GM12878 (cell line): ENCODE measurements around the gene TXNDC17. TPM values are rescaled to one million over a fixed set of nuclear protein-coding genes. Genes with fewer than 3 reads are reported as not detected.
A peak's percentile ranks its signal among the peaks of the same experiment; 100 is the strongest.

Experiments
- ATAC-seq: fragments of 200-7000 bp; cut with Tn5 transposase; 3 replicates; pipeline ENCODE4 v1.9.1; 2020; ENCODE audit warnings: mild to moderate bottlenecking, moderate library complexity
- BruUV-seq: library from RNA; stranded (reverse); fragments of 400-500 nt; replicated peaks from 2 replicates; lab custom pipeline; 2021; lab: Mats Ljungman, UMichigan
- CTCF ChIA-PET: fragments of 300-600 bp; sonication (Branson Sonifier 250); formaldehyde crosslinking; extraction: SDS; loops from one replicate; lab custom pipeline; 2021; ENCODE audit warnings: inconsistent platforms; lab: Yijun Ruan, JAX
- POLR2A ChIA-PET: fragments of 350-600 bp; formaldehyde crosslinking; extraction: SDS; loops from one replicate; lab custom pipeline; 2021; ENCODE audit warnings: inconsistent platforms; lab: Charles Lee
- RAD21 ChIA-PET: fragments of 300-600 bp; sonication (Branson Sonifier 250); formaldehyde crosslinking; loops from one replicate; lab custom pipeline; 2023; ENCODE audit warnings: antibody characterized with exemption; ENCODE audit not compliant: unreplicated experiment; lab: Charles Lee
- SMC1A ChIA-PET: fragments of 300-600 bp; sonication (Branson Sonifier 250); formaldehyde crosslinking; loops from one replicate; lab custom pipeline; 2023; ENCODE audit not compliant: unreplicated experiment, uncharacterized antibody; lab: Charles Lee
- DNase-seq: peaks from one replicate; pipeline ENCODE4 v3.0.0-alpha.2; 2011; ENCODE audit warnings: low read depth, low spot score
- FAIRE-seq: peaks from 3 replicates; lab custom pipeline; 2011; peaks lifted over from hg19 to GRCh38; lab: Jason Lieb, UNC
- H2AFZ ChIP-seq: 2 replicates; pipeline ENCODE4 v1.6.0; 2011; ENCODE audit warnings: low read depth, low read length, control low read depth; ENCODE audit not compliant: control insufficient read depth
- H3K27ac ChIP-seq: 2 replicates; pipeline ENCODE4 v1.5.1; 2011; ENCODE audit warnings: control low read depth; ENCODE audit not compliant: control insufficient read depth, insufficient read depth
- H3K27me3 ChIP-seq, 2 experiments: replicated peaks in 1 of 2; 2 replicates each; pipeline versions ENCODE4 v1.6.0 to v1.6.1; 2011; ENCODE audit warnings: low read length in 1 of 2; ENCODE audit not compliant: control insufficient read depth in 2 of 2, insufficient read depth in 2 of 2
- H3K36me3 ChIP-seq, 2 experiments: 2 replicates each; pipeline ENCODE4 v1.5.1; 2011; ENCODE audit warnings: low read length in 1 of 2; ENCODE audit not compliant: control insufficient read depth in 2 of 2, insufficient read depth in 2 of 2
- H3K4me1 ChIP-seq: 2 replicates; pipeline ENCODE4 v1.6.1; 2011; ENCODE audit warnings: mild to moderate bottlenecking, low read length, moderate library complexity, mixed read lengths; ENCODE audit not compliant: control insufficient read depth, insufficient read depth
- H3K4me2 ChIP-seq: 2 replicates; pipeline ENCODE4 v1.6.0; 2011; ENCODE audit warnings: control low read depth; ENCODE audit not compliant: control insufficient read depth, insufficient read depth
- H3K4me3 ChIP-seq: fragments of 200-600 bp; sonication (generic); 2 replicates; pipeline ENCODE4 v1.5.1; 2016
- H3K79me2 ChIP-seq: 2 replicates; pipeline ENCODE4 v1.6.0; 2011; ENCODE audit warnings: low read length; ENCODE audit not compliant: control insufficient read depth, insufficient read depth
- H3K9ac ChIP-seq: 2 replicates; pipeline ENCODE4 v1.8.0; 2011; ENCODE audit warnings: low read length, control low read depth, mixed read lengths; ENCODE audit not compliant: control insufficient read depth, insufficient read depth
- H3K9me3 ChIP-seq: replicated peaks from 3 replicates; pipeline ENCODE4 v1.5.1; 2011; ENCODE audit warnings: mild to moderate bottlenecking, low read length; ENCODE audit not compliant: control insufficient read depth, insufficient read depth
- H4K20me1 ChIP-seq: 2 replicates; pipeline ENCODE4 v1.6.0; 2011; ENCODE audit not compliant: control insufficient read depth, insufficient read depth
- CHD2 ChIP-seq: IDR thresholded peaks from 2 replicates; pipeline ENCODE4 v1.6.1; 2011; ENCODE audit warnings: low read depth, low read length, improper control_type of control experiment, borderline replicate concordance
- CREM ChIP-seq: IDR thresholded peaks from 2 replicates; pipeline ENCODE4 v1.6.1; 2014; ENCODE audit warnings: antibody characterized with exemption, low read depth
- CTCF ChIP-seq, 3 experiments: IDR thresholded peaks in 2 of 3; conservative IDR thresholded peaks in 1 of 3; 2 replicates each; pipeline ENCODE4 v1.5.1; 2011; ENCODE audit warnings: low read depth in 3 of 3, low read length in 3 of 3, mild to moderate bottlenecking in 3 of 3, control low read depth in 2 of 3, moderate library complexity in 2 of 3, inconsistent platforms in 1 of 3, mixed read lengths in 1 of 3; ENCODE audit not compliant: control insufficient read depth in 2 of 3, insufficient read depth in 1 of 3; ENCODE audit errors: extremely low read depth in 1 of 3
- IKZF1 ChIP-seq: fragments of 450-650 bp; conservative IDR thresholded peaks from 2 replicates; pipeline ENCODE4 v1.6.1; 2017; ENCODE audit warnings: antibody characterized with exemption, mild to moderate bottlenecking
- MEF2B ChIP-seq: fragments of 450-650 bp; IDR thresholded peaks from 2 replicates; pipeline ENCODE4 v1.6.1; 2018; ENCODE audit warnings: mild to moderate bottlenecking, moderate library complexity; ENCODE audit not compliant: partially characterized antibody, poor library complexity, severe bottlenecking
- MTA3 ChIP-seq: IDR thresholded peaks from 2 replicates; pipeline ENCODE4 v1.6.1; 2012; ENCODE audit warnings: low read length, inconsistent platforms, borderline replicate concordance
- POU2F2 ChIP-seq: IDR thresholded peaks from 3 replicates; pipeline ENCODE4 v1.6.1; 2011; ENCODE audit warnings: low read depth, mild to moderate bottlenecking, low read length, borderline replicate concordance
- RAD21 ChIP-seq: IDR thresholded peaks from 2 replicates; pipeline ENCODE4 v1.6.1; 2011; ENCODE audit warnings: mild to moderate bottlenecking, low read depth, low read length, moderate library complexity; ENCODE audit not compliant: insufficient read depth
- RUNX3 ChIP-seq: IDR thresholded peaks from 2 replicates; pipeline ENCODE4 v1.6.1; 2012; ENCODE audit warnings: low read length, inconsistent platforms
- SMARCA5 ChIP-seq: fragments of 450-650 bp; IDR thresholded peaks from 2 replicates; pipeline ENCODE4 v1.6.1; 2017; ENCODE audit warnings: mild to moderate bottlenecking
- SMC3 ChIP-seq: IDR thresholded peaks from 2 replicates; pipeline ENCODE4 v1.6.1; 2011; ENCODE audit warnings: low read length, improper control_type of control experiment, borderline replicate concordance
- STAT1 ChIP-seq: fragments of 450-650 bp; conservative IDR thresholded peaks from 2 replicates; pipeline ENCODE4 v1.6.1; 2014; ENCODE audit warnings: antibody characterized with exemption, mild to moderate bottlenecking
- YY1 ChIP-seq: IDR thresholded peaks from 2 replicates; pipeline ENCODE4 v1.6.1; 2011; ENCODE audit warnings: low read depth, mild to moderate bottlenecking, low read length
- WGBS: methylation state at CpG from one replicate; pipeline ENCODE4 v1.1.6; 2016; ENCODE audit warnings: low lambda C conversion rate; ENCODE audit not compliant: insufficient replicate concordance, insufficient coverage; ENCODE audit errors: missing lambda C conversion rate; 5-methylcytosine and 5-hydroxymethylcytosine counted together
- in situ Hi-C: fragments of 300-500 bp; cut with MboI; formaldehyde crosslinking; loops from 9 replicates; pipeline ENCODE4 v1.14.3; 2018; ENCODE audit warnings: mixed read lengths
- intact Hi-C: fragments of 100-400 bp; cut with micrococcal nuclease; formaldehyde crosslinking; loops from one replicate; pipeline ENCODE4 v1.14.2; 2022; ENCODE audit not compliant: unreplicated experiment
- polyA plus RNA-seq, 11 experiments: library from polyadenylated mRNA; depleted of rRNA in 4 of 11; unstranded in 6 of 11; stranded (reverse) in 5 of 11; fragments of >200 nt; fragmentation: Nextera tagmentation in 4 of 11; fragmentation: Illumina TruSeq in 1 of 11; extraction: Ambion mirVana in 4 of 11; extraction: Trizol in 1 of 11; gene quantifications; 1 replicate in 1 of 11; 2 replicates in 10 of 11; pipeline versions ENCODE4 v1.2.1 to v1.2.3, GENCODE V29; 2011 to 2016; ENCODE audit warnings: inconsistent platforms in 2 of 11, missing spikeins in 2 of 11, low read depth in 1 of 11
- total RNA-seq, 4 experiments: library from RNA; depleted of rRNA in 3 of 4; stranded (reverse); fragments of >200 nt in 3 of 4; fragmentation: Illumina TruSeq in 1 of 4; extraction: Trizol in 1 of 4; gene quantifications; 2 replicates each; pipeline versions ENCODE4 v1.2.1 to v1.2.3, GENCODE V29; 2013 to 2021

Gene TXNDC17
- total and polyA plus RNA-seq, 10 of the 15 experiments (the other 5 are each of a cell fraction or from before 2014, with no cell fraction given): 124 to 957 (median 216) TPM

- in situ Hi-C loops: no loop called here
- POLR2A ChIA-PET: no interaction called here
- H3K36me3 ChIP-seq: no peaks in the 10 kb centered on the region; a peak in 1 of 4 replicates
- BruUV-seq: no TSS peak
- CTCF ChIA-PET: interaction anchor here (0.6 to 3.1 kb wide), 15 partner anchors 32 to 769 kb away, joined by 3 to 27 read pairs (median 3); partner anchors contain the start of gene TMEM102
- TF ChIP-seq POU2F2 (0 out of 3 replicates have a peak, but pooled peaks have one; percentile 34), IKZF1 (peak; percentile 38; the same call in 1 of the 2 replicates), SMARCA5 (0 out of 2 replicates have a peak, but pooled peaks have one; percentile 18), RAD21 (peak; percentile 98), MTA3 (no peak), YY1 (peak; percentile 65), SMC3 (peak; percentile 75), MEF2B (no peak), RUNX3 (peak; percentile 71), STAT1 (peak; percentile 66; the same call in 1 of the 2 replicates), CHD2 (no peak), CTCF (IDR thresholded peaks at IDR 0.05 in 2 of 3, conservative IDR thresholded peaks at IDR 0.05 in 1 of 3; ENCODE audit: control insufficient read depth in 2 of 3, extremely low read depth in 1 of 3, insufficient read depth in 1 of 3, low read depth in 3 of 3, low read length in 3 of 3) (peak; percentile 86 to 96 (median 92)), CREM (0 out of 2 replicates have a peak, but pooled peaks have one; percentile 27)
- H3K4me1 ChIP-seq: peaks cover 4% of the 10 kb centered on the region
- no peak overlapping the region for H3K4me3 ChIP-seq
- ATAC-seq (peak; percentile 96), DNase-seq (no peak), FAIRE-seq (peak; percentile 13)
- no peak overlapping the region for H3K9ac ChIP-seq
- intact Hi-C loops: loop anchor here (2.0 to 10.0 kb wide), 4 partner anchors 89 to 339 kb away; partner anchors contain the start of gene XAF1
- SMC1A ChIA-PET: interaction anchor here (0.6 to 2.7 kb wide), 8 partner anchors 40 to 1663 kb away, joined by 3 to 16 read pairs (median 4); no protein-coding TSS in a partner anchor
- no peaks in the 10 kb centered on the region for H3K27me3 ChIP-seq
- H4K20me1 ChIP-seq: no peaks in the 10 kb centered on the region
- no peak overlapping the region for H3K27ac ChIP-seq
- WGBS: 9% methylated on average over 9 of the region's 9 CpGs
- no peaks in the 10 kb centered on the region for H3K79me2 ChIP-seq
- no peak overlapping the region for H3K4me2 ChIP-seq
- RAD21 ChIA-PET: interaction anchor here (1.6 to 3.2 kb wide), 3 partner anchors 177 to 341 kb away, joined by 4 to 17 read pairs (median 9); no protein-coding TSS in a partner anchor
- H3K9me3 ChIP-seq: no peaks in the 10 kb centered on the region
- H2AFZ ChIP-seq: no peak overlapping the region
Observed at GRCh38 chr17:6666077-6666521, 25.2 kb downstream of the TXNDC17 start.
